Activated naive CD4-positive, alpha-beta T cell treated with anti-CD3 and anti-CD28 coated beads, Interleukin-2, amount 50 U/mL, for 72 hours (primary cell): ENCODE data around the gene MAMLD1. TPM values are rescaled to one million over a fixed set of nuclear protein-coding genes. Genes with fewer than 3 reads are reported as not detected.

Experiments
- ATAC-seq, 2 donors: fragments of 150-1000 bp; cut with Tn5 transposase; 2 replicates each; pipeline ENCODE4 v1.10.0; 2021; ENCODE audit warnings: mild to moderate bottlenecking in 2 of 2, moderate library complexity in 2 of 2
- DNase-seq, 2 donors: peaks; one replicate each; pipeline ENCODE4 v3.0.0; 2021 to 2022; ENCODE audit warnings: low spot score in 2 of 2
- H3K27ac Mint-ChIP-seq, 2 donors: one replicate each; pipeline ENCODE4 v1.8.0; 2022; ENCODE audit warnings: mild to moderate bottlenecking in 2 of 2, mixed read lengths in 2 of 2
- H3K36me3 Mint-ChIP-seq, 2 donors: one replicate each; pipeline ENCODE4 v1.8.0; 2022; ENCODE audit warnings: mixed read lengths in 2 of 2
- H3K9me3 Mint-ChIP-seq, 2 donors: one replicate each; pipeline ENCODE4 v1.8.0; 2022; ENCODE audit warnings: mixed read lengths in 2 of 2
- total RNA-seq, 2 donors: library from RNA; stranded (reverse); gene quantifications; one replicate each; pipeline ENCODE4 v1.2.3, GENCODE V29; 2022

Gene MAMLD1
- total RNA-seq, 2 donors from 2014 or later, result 0.96 to 2.7 TPM

DNA sequence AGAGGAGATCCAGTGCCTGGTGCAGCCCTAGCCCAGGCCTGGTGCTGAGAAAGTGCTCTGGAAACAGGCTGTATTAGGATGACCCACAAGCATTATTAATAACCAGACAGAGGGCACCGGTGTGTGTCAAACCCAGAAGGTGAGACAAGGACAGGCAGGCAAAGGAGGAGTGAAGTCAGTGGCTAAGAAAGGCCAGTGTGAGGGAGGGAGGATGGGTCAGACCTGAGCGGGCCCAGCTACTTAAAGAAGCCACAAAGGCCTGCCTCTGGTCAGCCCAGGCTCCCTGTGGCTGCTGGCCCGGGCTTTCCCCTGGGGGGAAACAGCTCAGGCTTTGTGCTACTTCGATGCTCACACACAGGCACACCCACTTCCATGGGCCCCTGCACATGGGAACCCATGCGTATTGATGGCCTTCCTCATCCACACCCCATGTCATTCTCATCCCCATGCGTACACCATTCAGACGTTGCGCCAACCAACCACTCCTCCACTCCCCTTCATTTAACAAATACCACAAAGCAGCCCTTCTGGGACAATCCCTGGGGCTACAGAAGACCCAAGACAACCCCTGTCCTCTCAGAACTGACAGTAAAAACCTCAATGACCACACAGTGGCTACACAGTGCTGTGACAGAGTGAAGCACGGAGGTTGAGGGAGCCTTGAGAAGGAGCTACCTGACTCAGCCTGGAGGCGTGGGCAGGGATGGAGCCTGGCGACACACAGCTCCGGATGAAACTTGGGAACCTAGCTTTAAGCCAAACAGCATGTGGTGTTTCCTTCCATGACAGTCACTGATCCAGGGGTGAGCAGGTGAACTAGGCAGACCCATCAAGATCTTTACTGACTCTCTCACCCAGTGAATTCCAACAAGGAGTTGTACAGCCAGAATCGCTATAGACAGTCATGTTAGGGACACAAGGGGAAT lies 180.4 kb downstream of the MAMLD1 start:
- no peak overlapping the region for H3K27ac Mint-ChIP-seq
- H3K36me3 Mint-ChIP-seq, result no peaks in the 10 kb centered on the region
- peak in 1 of 2 donors; percentile 57 for ATAC-seq

DNA sequence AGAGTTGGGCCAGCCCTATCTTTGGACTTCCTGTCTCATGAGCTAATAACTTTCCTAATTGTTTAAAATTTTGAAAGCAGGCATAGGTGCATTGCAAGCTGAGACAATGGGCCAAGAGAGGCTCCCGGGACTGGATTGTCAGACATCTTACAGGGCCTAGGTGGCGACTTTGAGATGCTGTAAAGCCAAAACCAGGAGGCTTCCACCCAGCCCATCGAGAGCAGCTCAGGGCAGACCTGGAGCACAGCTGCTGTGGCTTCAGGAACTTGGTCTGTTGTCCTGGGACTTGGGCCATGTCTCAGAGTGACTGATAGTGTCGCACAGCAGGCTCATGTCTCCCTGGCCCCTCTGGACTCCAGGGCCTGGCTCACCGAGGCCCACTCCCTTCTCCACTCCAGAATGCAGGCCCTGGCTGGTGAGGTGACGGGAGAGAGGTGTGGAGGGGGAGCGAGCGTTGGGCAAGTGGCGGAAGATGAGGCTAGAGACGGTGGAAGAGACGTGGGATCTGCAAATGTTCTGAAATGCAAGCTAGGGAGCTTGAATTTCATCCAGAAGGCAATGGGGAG lies 181.2 kb downstream of the MAMLD1 start:
- DNase-seq (no peak), ATAC-seq (no peak)
- Mint-ChIP-seq H3K36me3 (no peaks in the 10 kb centered on the region), H3K27ac (no peak overlapping the region), H3K9me3 (no peaks in the 10 kb centered on the region)

More for the DNA sequence above, 180.4 kb downstream of the MAMLD1 start:
- H3K9me3 Mint-ChIP-seq, result no peaks in the 10 kb centered on the region
- DNase-seq, result peak in 1 of 2 donors; percentile 56

DNA sequence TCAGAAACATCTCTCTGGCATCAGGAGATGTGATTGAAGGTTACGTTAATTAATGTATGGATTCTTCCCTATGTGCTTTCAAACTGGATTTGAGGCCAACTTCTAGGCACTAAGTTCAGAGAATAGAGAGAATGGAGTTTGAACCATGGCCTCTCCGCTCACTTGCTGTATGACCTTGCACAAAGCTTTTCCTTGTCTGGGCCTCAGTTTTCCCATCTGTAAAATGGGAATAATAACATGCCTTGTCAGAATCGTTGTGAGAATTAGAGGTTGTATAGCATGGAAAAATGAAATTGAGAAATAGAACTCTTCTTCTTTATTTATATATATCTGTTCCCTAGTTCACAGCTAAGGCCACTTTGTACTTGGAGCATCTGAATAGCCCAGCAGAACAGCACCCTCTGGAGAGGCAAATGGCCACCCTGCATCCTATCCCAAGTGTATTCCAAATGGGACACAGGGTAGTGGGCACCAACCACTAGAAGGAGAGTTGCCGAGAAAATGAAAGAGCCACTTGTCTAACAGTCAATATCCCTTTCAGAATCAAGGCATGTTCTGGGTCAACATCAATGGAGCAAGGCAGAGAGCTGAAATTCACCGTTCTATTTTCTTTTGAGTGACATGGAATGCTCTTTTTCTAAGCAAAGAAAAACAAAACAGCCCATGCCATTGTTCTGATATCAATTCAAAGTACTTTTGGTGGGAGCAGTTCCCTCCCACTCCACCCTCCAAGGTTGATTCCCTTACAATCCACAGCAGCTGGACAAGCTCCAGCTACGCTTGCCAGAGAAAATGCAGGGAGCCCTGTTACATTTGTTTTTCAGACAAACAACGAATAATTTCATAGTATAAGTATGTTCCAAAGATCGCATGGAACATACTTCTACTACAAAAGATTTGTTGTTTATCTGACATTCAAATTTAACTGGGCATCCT lies 182.0 kb downstream of the MAMLD1 start:
- Mint-ChIP-seq H3K9me3 (no peaks in the 10 kb centered on the region), H3K36me3 (no peaks in the 10 kb centered on the region), H3K27ac (no peak overlapping the region)
- DNase-seq, result no peak
- no peak for ATAC-seq

DNA sequence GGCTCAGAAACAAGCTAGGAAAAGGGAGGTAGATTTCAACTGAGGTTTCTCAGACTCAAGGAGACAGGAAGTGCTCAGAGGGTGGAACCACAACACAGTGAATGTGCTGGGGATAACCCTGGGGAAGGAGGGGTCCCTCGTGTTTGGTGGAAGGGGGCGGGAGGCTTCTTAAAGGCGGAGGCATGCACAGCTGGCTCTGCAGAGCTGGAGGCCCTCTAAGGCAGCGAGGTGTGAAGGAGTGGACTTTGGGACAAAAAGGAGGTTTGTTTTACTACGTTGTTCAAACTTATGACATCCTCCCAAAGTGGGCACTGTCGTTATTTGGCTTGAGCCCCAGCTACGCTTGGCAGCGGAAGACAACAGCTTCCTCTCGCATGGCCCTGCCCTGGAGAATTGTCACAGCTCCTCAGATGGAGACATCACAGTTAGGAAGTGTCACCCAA lies 183.6 kb downstream of the MAMLD1 start:
- DNase-seq (no peak), ATAC-seq (peak; percentile 18 to 54)
- Mint-ChIP-seq H3K9me3 (no peaks in the 10 kb centered on the region), H3K27ac (peak overlapping the region in 1 of 2 donors; percentile 65), H3K36me3 (no peaks in the 10 kb centered on the region)

DNA sequence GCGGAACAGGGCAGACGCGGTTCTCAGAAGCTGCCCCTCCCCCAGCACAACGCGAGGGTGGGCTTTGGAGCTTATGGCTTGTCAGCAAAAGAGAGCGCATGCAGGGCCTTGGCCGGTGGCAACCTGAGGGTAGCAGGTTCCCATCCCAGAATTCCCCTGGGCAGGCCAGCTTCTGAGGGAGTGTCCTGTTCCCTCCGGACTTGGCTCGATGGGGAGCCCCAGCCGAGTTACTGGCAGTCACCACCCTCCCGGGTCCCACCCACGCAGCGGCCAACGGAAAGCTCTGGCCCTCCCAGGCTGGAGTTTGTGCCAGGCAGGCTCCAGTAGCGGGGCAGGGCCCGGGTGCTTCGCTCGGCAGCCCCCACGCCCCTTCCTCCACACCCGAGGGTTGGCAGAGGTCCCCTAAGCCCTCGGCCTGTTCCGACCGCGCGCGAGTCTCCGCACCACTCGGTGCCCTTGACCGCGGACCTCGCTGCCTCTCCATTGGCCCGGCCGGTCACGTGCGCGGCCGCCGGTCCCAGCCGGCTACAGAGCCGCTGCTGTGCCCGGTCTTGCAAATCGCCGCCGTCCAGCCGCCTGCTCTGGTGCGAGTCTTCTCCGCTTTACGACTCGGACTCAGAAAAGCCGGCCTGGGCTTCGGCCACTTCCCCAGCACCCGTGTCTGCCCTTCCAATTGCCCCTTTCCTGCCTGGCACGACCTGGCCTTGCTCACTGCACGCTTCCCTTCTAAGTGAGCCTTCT lies 184.4 kb downstream of the MAMLD1 start:
- peak in 1 of 2 donors; percentile 57 for DNase-seq
- peak; percentile 56 to 73 for ATAC-seq
- peak overlapping the region; percentile 32 to 48 for H3K27ac Mint-ChIP-seq
- H3K9me3 Mint-ChIP-seq, result no peaks in the 10 kb centered on the region
- H3K36me3 Mint-ChIP-seq, result no peaks in the 10 kb centered on the region

DNA sequence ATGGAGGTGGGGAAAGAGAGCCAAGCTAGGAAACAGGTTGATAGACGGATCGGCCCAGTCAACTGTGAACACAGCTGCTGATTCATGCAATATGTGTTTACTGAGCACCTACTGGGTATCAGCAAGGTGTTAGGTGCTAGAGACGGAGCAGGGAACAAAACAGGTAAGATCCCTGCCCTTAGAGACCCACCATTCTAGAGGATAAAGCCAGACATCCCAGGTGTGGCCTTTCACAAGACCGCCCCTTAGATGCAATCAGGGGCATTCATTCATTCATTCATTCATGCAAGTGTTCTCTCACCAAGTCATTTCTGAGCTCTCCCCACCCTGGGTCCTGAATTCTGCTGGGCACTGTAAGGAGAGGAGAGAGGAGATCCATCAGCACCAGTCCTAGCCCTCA lies 185.1 kb downstream of the MAMLD1 start:
- H3K27ac Mint-ChIP-seq, result no peak overlapping the region
- no peaks in the 10 kb centered on the region for H3K36me3 Mint-ChIP-seq
- DNase-seq (no peak), ATAC-seq (no peak)
- H3K9me3 Mint-ChIP-seq, result no peaks in the 10 kb centered on the region

DNA sequence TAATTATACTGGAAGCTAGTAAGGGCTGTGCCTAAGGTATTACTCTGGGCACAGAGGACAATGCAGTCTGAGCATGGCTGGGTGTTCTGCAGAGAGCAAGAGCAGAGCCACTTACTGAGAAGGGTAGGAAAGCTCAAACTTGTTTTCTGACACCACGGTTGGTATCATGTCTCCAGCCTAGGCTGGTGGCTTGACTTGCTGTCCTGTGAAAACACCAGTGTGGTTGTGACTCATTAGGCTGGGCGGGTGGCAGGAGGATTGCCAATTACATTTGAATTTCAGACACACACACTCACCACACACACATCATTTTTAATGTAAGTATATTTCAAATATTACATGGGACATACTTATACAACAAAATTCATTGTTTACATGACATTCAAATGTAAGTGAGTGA lies 185.6 kb downstream of the MAMLD1 start:
- DNase-seq (no peak), ATAC-seq (peak; percentile 45 to 70)
- no peaks in the 10 kb centered on the region for H3K36me3 Mint-ChIP-seq
- no peaks in the 10 kb centered on the region for H3K9me3 Mint-ChIP-seq
- H3K27ac Mint-ChIP-seq, result peak overlapping the region in 1 of 2 donors; percentile 47

DNA sequence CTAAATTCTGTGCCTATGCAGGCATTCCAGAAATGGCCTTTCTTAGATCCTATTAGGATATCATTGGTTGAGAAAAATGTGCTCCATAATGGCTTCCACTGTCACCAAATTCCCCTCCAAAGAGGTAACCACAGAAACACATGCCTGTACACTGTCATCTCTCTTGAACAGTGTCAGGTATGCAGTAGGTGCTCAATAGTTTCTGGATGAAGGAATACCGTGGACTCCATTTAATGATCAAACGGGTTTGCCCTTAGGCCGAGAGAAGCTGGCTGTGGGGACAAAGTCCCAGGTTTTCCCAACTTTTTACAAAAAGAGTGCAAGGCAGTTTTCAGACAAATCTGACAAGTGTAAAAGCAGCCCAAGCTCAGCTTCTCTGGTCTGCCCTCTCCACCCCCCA lies 188.8 kb downstream of the MAMLD1 start:
- H3K36me3 Mint-ChIP-seq, result no peaks in the 10 kb centered on the region
- ATAC-seq (no peak), DNase-seq (no peak)
- no peak overlapping the region for H3K27ac Mint-ChIP-seq
- no peaks in the 10 kb centered on the region for H3K9me3 Mint-ChIP-seq

DNA sequence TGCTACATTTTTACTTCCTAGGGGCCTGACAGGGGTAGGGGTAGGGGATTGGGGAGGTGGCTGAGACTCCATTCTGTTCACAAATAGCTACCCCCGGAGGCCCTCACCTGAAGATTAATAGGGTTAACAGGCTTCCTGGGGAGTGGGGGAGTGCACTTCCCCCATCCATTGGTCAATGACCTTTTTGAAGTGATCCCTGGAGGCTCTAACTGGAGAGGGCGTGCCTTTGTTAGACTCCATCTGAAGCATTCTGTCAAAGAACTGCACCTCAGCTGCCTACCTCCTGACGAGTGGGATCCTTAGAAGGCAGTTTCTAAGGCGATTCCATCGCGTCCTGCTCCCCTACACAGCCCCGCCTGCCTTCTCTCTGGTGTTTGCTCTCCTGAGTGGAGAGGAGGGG lies 195.3 kb downstream of the MAMLD1 start:
- no peaks in the 10 kb centered on the region for H3K9me3 Mint-ChIP-seq
- no peak for ATAC-seq
- H3K27ac Mint-ChIP-seq, result no peak overlapping the region
- no peak for DNase-seq
- no peaks in the 10 kb centered on the region for H3K36me3 Mint-ChIP-seq

Other genes starting within 250 kb of the MAMLD1 start
- gene MTM1, start 205.3 kb downstream of the MAMLD1 start, total RNA-seq, result 10 to 100 TPM; 21.0 to 28.1 TPM